ENCODE data around the gene SSX2IP. TPM values are rescaled to one million over a fixed set of nuclear protein-coding genes. Genes with fewer than 3 reads are reported as not detected.

The SSX2IP gene
- total RNA-seq, 4 donors from 2014 or later: 1.9 to 8.0 (median 3.9) TPM

- ATAC-seq (ENCODE audit: low FRiP score) (no peak), DNase-seq (ENCODE audit: low spot score) (no peak)
- no peak for TF ChIP-seq CTCF (IDR thresholded peaks at IDR 0.05)
Observed at GRCh38 chr1:84700070-84700469, 9.8 kb upstream of the SSX2IP start.

- no peak for DNase-seq (ENCODE audit: low spot score)
- peak; percentile 74 for ATAC-seq (ENCODE audit: low FRiP score)
- no peak for TF ChIP-seq CTCF (IDR thresholded peaks at IDR 0.05)
Observed at GRCh38 chr1:84698151-84699110, 8.2 kb upstream of the SSX2IP start.

- no peak for TF ChIP-seq CTCF (IDR thresholded peaks at IDR 0.05)
- no peak for DNase-seq (ENCODE audit: low spot score)
- no peak for ATAC-seq (ENCODE audit: low FRiP score)
Observed at GRCh38 chr1:84693785-84694184, 3.5 kb upstream of the SSX2IP start.

GRCh38 chr1:84693005-84693404 is 2.7 kb upstream of the SSX2IP start:
- ATAC-seq (ENCODE audit: low FRiP score): no peak
- no peak for DNase-seq (ENCODE audit: low spot score)
- TF ChIP-seq CTCF (IDR thresholded peaks at IDR 0.05): no peak

- ATAC-seq (ENCODE audit: low FRiP score) (no peak), DNase-seq (ENCODE audit: low spot score) (no peak)
- TF ChIP-seq CTCF (IDR thresholded peaks at IDR 0.05): no peak
Observed at GRCh38 chr1:84692391-84692790, 2.1 kb upstream of the SSX2IP start.

GRCh38 chr1:84691122-84691783 is 992 bp upstream of the SSX2IP start:
- no peak for TF ChIP-seq CTCF (IDR thresholded peaks at IDR 0.05)
- no peak for DNase-seq (ENCODE audit: low spot score)
- no peak for ATAC-seq (ENCODE audit: low FRiP score)

Measured in omental fat pad (tissue), 4 donors.